ENCODE data around the gene KIAA2012.

DNA sequence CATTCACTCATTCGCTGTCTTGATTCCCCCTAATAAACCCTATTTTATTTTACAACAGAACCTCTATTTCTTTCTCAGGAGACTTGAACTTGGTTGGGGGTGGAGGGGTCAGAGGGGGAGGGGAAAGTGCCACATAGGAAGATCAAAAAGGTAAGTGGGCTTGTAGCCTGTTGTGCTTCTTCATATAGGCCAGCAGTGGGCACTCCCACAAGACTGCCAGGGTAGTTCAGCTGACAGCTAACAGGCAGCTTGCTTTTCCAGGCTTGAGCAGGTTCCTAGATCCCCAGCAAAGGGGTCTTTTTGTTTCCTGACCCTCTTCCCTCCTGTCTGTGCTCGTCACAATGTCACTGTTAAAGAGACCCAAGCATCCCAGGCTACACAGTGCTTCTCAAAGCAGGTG, 829 bp upstream of the KIAA2012 start:
- TF ChIP-seq POLR2A (IDR thresholded peaks at IDR 0.05; ENCODE audit: low read length) (no peak), GATA1 (IDR thresholded peaks at IDR 0.05; ENCODE audit: low read depth, low read length) (no peak)

Data from erythroblast (primary cell).